Stimulated activated CD8-positive, alpha-beta memory T cell treated with anti-CD3 and anti-CD28 coated beads, Interleukin-7, amount 100 ng/mL, for 48 hours (primary cell): ENCODE data around the gene WRAP53.

ENCODE experiments used
- DNase-seq, 2 donors: peaks; one replicate each; pipeline ENCODE4 v3.0.0-alpha.2; 2020; ENCODE audit warnings: low read depth in 1 of 2; ENCODE audit errors: extremely low read depth in 1 of 2

Gene WRAP53

GRCh38 chr17:7707858-7708750, 19.8 kb downstream of the WRAP53 start:
- no peak for DNase-seq

GRCh38 chr17:7709031-7709430, 20.8 kb downstream of the WRAP53 start:
- DNase-seq: no peak

GRCh38 chr17:7710301-7710700, 22.0 kb downstream of the WRAP53 start:
- DNase-seq: no peak

- DNase-seq: no peak
These were observed 22.9 kb downstream of the WRAP53 start for GRCh38 chr17:7711051-7711755.

- DNase-seq: no peak
These were observed 24.0 kb downstream of the WRAP53 start for GRCh38 chr17:7712111-7712771.

GRCh38 chr17:7713782-7714181, 25.5 kb downstream of the WRAP53 start:
- no peak for DNase-seq

GRCh38 chr17:7714721-7715594, 26.7 kb downstream of the WRAP53 start:
- DNase-seq: no peak

GRCh38 chr17:7715936-7716886, 27.9 kb downstream of the WRAP53 start:
- DNase-seq: no peak

- peak; percentile 38 to 47 for DNase-seq
These were observed 28.9 kb downstream of the WRAP53 start, which contains the start of gene DNAH2 for GRCh38 chr17:7716901-7717755. Gene DNAH2 (plus strand): TSS chr17:7717744. CDS start chr17:7719735, 1,991 bp downstream.

- DNase-seq: no peak
These were observed 29.6 kb downstream of the WRAP53 start for GRCh38 chr17:7717756-7718350.

GRCh38 chr17:7719661-7720060, 31.4 kb downstream of the WRAP53 start:
- DNase-seq: no peak

GRCh38 chr17:7720125-7720524, 31.8 kb downstream of the WRAP53 start:
- no peak for DNase-seq

GRCh38 chr17:7721612-7722011, 33.3 kb downstream of the WRAP53 start:
- no peak for DNase-seq

GRCh38 chr17:7727886-7728285, 39.6 kb downstream of the WRAP53 start:
- DNase-seq: no peak

- no peak for DNase-seq
These were observed 41.5 kb downstream of the WRAP53 start for GRCh38 chr17:7729816-7730215.

GRCh38 chr17:7732981-7733539, 44.8 kb downstream of the WRAP53 start:
- DNase-seq: no peak

- no peak for DNase-seq
These were observed 49.3 kb downstream of the WRAP53 start for GRCh38 chr17:7737601-7738000.

GRCh38 chr17:7739746-7740145, 51.5 kb downstream of the WRAP53 start:
- no peak for DNase-seq
